Measurements from ENCODE around the gene BDNF. TPM values are rescaled to one million over a fixed set of nuclear protein-coding genes. Genes with fewer than 3 reads are reported as not detected.

Gene BDNF
- total RNA-seq, 1 donor from 2014 or later = 1.6 TPM

DNA sequence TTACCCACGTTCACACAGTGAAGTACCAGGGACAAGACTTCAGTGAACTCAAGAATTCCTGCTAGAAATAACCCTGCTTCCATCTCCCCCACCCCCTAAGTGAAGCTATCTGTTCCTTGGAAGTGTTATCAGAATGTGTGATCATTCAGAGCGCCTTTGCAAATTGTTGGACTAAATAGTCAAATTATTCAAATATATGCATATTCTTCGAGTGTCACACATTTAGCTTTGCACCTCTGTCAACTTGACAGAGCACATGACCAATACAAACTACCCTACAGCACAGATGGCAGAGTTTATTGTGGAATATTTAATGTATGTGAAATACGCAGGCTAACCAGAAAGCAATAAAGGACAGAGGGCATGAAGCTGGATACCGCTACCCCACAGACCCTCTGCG lies 2.6 kb upstream of the BDNF start:
- no peak overlapping the region for H3K27ac ChIP-seq
- Mint-ChIP-seq H3K9me3 (no peaks in the 10 kb centered on the region), H3K27ac (no peak overlapping the region), H3K4me1 (peaks cover 12% of the 10 kb centered on the region), H3K27me3 (ENCODE audit: insufficient read depth, low read depth) (peaks cover 14% of the 10 kb centered on the region), H3K4me3 (peak overlapping the region; percentile 5), H3K36me3 (no peaks in the 10 kb centered on the region)
- peaks cover 15% of the 10 kb centered on the region for H3F3A ChIP-seq (ENCODE audit: low read depth)
- H3K27me3 ChIP-seq = peaks cover 53% of the 10 kb centered on the region
- H3K79me2 ChIP-seq (ENCODE audit: low read depth) = peaks cover 3% of the 10 kb centered on the region
- H3K9ac ChIP-seq = no peak overlapping the region
- H3K9me3 ChIP-seq (ENCODE audit: low read depth) = no peaks in the 10 kb centered on the region
- H3K4me2 ChIP-seq = no peak overlapping the region
- H4K20me1 ChIP-seq (ENCODE audit: low read depth) = no peaks in the 10 kb centered on the region
- no peak overlapping the region for H3K4me3 ChIP-seq
- H3K36me3 ChIP-seq = no peaks in the 10 kb centered on the region
- H3K4me1 ChIP-seq = peaks cover 9% of the 10 kb centered on the region
- H2AFZ ChIP-seq (replicated peaks) = no peak overlapping the region
- TF ChIP-seq EZH2phosphoT487 (IDR thresholded peaks at IDR 0.05) (no peak), CTCF (IDR thresholded peaks at IDR 0.05) (no peak), EZH2 (IDR thresholded peaks at IDR 0.05) (no peak)
- DNase-seq (ENCODE audit: low spot score) = no peak

DNA sequence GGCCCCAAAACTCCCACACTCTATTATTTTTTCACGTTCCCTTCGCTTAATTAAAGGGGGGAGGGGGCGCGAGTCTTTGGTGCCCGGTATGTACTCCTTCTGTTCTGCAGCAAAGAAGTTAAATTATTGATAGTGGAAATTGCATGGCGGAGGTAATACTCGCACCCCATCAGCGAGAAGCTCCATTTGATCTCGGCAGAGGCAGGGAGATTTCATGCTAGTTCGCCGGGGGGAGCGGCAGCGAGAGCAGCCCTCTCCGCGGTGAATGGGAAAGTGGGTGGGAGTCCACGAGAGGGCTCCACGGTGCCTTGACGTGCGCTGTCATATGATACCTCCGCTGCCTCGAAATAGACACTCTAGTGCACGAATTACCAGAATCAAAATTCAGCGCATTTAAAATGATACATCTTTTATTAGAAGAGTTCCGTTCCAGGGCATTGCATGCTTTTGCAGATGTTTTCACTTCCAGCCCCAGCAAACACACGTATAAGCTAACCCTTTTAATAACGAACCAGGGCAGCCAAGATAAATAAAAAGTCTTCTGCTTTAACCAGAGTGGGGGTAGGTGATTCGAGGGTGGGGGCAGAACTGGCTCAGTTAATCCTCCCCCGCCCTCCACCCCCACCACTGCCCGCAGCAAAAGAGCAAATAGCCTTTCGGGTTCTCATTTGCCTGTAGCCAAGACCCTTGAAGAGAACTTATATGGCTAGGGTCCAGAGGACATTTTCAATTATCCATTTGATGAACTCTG lies 1.3 kb upstream of the BDNF start:
- Mint-ChIP-seq H3K4me1 (peaks cover 24% of the 10 kb centered on the region), H3K27me3 (ENCODE audit: insufficient read depth, low read depth) (peaks cover 14% of the 10 kb centered on the region), H3K27ac (no peak overlapping the region), H3K9me3 (no peaks in the 10 kb centered on the region), H3K4me3 (peak overlapping the region; percentile 91), H3K36me3 (no peaks in the 10 kb centered on the region)
- Histone ChIP-seq H3K4me2 (peak overlapping the region; percentile 99), H3K9me3 (ENCODE audit: low read depth) (no peaks in the 10 kb centered on the region), H3K27me3 (peaks cover 53% of the 10 kb centered on the region), H3K36me3 (no peaks in the 10 kb centered on the region), H3K4me1 (peaks cover 22% of the 10 kb centered on the region), H3K79me2 (ENCODE audit: low read depth) (peaks cover 3% of the 10 kb centered on the region), H3K27ac (no peak overlapping the region), H3K9ac (no peak overlapping the region), H2AFZ (replicated peaks) (peak overlapping the region; percentile 82), H3F3A (ENCODE audit: low read depth) (peaks cover 26% of the 10 kb centered on the region), H4K20me1 (ENCODE audit: low read depth) (no peaks in the 10 kb centered on the region), H3K4me3 (peak overlapping the region; percentile 74)
- DNase-seq (ENCODE audit: low spot score) = peak; percentile 55
- TF ChIP-seq CTCF (IDR thresholded peaks at IDR 0.05) (peak; percentile 32), EZH2 (IDR thresholded peaks at IDR 0.05) (no peak), EZH2phosphoT487 (IDR thresholded peaks at IDR 0.05) (peak; percentile 11)

DNA sequence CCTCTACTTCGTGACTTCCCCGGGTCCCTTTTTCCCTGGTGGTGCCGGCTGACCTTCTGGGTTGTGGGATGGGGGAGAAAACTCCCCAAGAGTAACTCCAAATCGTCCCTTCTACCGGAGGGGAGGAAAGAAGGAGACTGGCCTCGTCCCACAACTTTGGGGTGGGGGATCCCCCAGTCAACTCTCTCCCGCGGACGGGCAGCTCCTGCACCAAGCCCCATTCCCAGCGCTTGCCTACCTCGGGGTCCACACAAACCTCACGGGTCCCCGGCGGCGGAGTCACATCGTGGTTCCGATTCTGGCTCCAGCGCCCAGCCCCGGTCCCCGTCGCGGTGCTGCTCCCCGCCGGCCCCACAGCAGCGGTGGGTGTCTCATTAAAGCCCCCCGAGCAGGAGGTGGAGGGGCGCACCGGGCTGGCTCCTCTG lies 317 bp downstream of the BDNF start:
- peak; percentile 10 for TF ChIP-seq EZH2 (IDR thresholded peaks at IDR 0.05)
- TF ChIP-seq CTCF (IDR thresholded peaks at IDR 0.05) = no peak
- H4K20me1 ChIP-seq (ENCODE audit: low read depth) = no peaks in the 10 kb centered on the region
- peak overlapping the region; percentile 74 for H3K4me3 ChIP-seq
- H2AFZ ChIP-seq (replicated peaks) = peak overlapping the region; percentile 67
- Mint-ChIP-seq H3K9me3 (no peaks in the 10 kb centered on the region), H3K4me1 (peaks cover 33% of the 10 kb centered on the region), H3K36me3 (no peaks in the 10 kb centered on the region), H3K4me3 (peak overlapping the region; percentile 92), H3K27me3 (ENCODE audit: insufficient read depth, low read depth) (peaks cover 14% of the 10 kb centered on the region), H3K27ac (no peak overlapping the region)
- H3K9me3 ChIP-seq (ENCODE audit: low read depth) = no peaks in the 10 kb centered on the region
- no peaks in the 10 kb centered on the region for H3K36me3 ChIP-seq
- H3K27ac ChIP-seq = no peak overlapping the region
- H3K27me3 ChIP-seq = peaks cover 53% of the 10 kb centered on the region
- H3K4me2 ChIP-seq = peak overlapping the region; percentile 99
- no peak for DNase-seq (ENCODE audit: low spot score)
- peaks cover 38% of the 10 kb centered on the region for H3K4me1 ChIP-seq
- H3K79me2 ChIP-seq (ENCODE audit: low read depth) = peaks cover 3% of the 10 kb centered on the region
- H3K9ac ChIP-seq = no peak overlapping the region
- H3F3A ChIP-seq (ENCODE audit: low read depth) = peaks cover 32% of the 10 kb centered on the region

Measured in neural progenitor cell (in vitro differentiated cells).